A549 (cell line): ENCODE data around the gene GOPC.

Source experiments
- CTCF ChIP-seq: fragments of >200 bp; sonication (Bioruptor Twin); formaldehyde crosslinking; IDR thresholded peaks from 3 replicates; pipeline ENCODE4 v1.5.1; 2016
- RNF2 ChIP-seq: fragments of 200-600 bp; sonication (generic); IDR thresholded peaks from 2 replicates; pipeline ENCODE4 v1.6.1; 2016; ENCODE audit warnings: low read depth, mild to moderate bottlenecking, antibody characterized with exemption, moderate library complexity, borderline replicate concordance

- TF ChIP-seq RNF2 (no peak), CTCF (no peak)
Observed at GRCh38 chr6:117568831-117569410, 33.4 kb downstream of the GOPC start.
